NCI-H526 (cell line): ENCODE data around the gene TSSC4.

Experiments used
- DNase-seq, 2 experiments: peaks; one replicate each; lab custom pipeline; 2025; lab: John Stamatoyannopoulos, UW

The TSSC4 gene

DNA sequence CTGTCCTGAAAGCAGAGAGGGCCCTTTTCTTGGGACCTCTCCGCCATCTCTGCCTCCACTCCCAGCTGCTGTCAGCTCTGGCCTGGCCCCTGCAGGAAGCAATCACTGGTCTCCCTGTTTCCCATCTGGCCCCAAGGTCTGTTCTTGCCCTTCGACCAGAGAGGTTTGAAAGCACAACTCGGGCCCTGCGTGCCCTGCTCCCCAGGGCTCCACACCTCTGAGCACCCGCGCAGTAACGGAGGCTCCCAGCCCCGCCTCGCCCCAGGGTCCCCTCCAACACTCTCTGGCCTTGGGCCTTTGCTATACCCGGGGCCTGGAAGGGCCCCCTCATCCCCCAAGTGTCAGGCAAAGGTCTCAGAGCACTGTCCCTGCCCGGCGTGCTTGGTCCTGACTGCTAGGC, 31.2 kb upstream of the TSSC4 start:
- no peak for DNase-seq

DNA sequence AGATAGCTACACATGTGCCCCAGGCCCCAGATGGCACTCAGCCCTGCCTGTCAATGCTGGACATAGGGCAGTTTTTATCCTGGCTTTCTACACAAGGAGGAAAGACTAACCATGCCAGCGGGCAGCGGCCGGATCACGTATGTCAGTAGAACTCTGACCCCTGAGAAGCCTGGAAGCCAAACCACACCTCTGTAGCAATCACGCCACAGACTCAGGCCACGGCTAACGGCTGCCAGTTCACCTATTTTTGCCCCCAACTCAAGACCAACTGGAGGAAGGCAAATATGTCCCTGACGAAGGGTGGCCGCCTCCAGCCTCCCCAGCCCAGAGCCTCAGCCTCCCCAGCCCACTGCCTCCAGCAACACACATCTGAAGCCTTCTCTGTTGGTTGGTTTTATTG, 30.7 kb upstream of the TSSC4 start:
- no peak for DNase-seq

DNA sequence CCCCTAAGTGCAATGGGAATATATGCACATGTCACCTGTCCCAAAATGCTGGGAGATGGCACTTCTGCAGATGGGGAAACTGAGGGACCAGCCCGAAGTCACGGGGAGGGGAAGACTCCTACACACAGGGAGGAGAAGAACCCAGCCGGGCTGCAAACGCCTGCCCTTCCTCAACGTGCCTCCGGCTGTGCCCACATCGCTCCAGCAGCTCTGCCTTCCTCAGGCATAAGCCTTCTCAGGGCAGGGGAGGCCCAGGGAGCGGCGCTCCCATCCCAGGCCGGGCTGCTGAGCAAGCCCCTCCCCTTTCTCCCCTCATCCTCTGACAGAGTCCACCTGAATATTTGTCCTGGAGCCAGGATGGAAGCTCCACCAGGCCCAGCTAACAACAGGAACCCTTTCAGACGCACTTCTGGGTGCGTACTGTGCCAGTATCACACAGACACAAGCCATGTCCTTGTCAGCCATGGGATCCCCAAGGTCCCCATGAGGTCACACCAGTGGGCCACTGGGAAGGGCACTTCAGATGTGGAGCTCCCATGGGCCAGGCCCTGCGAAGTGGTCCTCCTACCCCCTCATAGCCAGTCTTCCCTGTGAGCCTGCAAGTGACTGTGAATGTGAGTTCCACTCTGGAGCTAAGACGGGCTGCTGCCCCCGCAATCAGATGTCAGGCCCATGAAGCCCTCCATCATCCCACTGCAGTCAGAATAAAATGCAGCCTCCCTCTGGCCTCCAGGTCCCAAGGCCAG, 25.9 kb upstream of the TSSC4 start:
- no peak for DNase-seq

DNA sequence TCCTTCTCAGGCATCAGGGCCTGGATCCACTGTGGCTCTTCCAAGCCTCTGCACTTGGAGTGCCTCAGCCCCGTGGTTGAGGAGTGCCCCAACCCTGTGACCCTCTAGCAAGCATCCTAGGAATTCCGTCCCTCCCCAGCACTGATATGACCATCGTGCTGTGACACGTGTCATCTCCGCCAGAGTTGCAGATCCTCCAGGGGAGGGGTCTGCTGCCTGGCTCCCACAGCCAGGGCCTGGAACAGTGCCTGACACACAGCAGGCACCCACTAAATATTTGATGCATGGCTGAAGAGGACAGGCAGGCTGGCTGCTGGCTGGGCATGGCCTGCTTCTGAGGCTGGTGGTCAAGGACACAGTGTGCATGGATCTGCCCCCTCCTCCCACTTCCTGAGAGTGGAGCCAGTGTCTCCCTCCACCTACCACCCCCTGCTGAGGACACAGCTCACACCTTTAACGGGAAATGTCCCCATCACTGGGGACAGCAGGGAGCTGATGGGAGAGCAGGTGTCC, 25.2 kb upstream of the TSSC4 start:
- DNase-seq, result no peak

DNA sequence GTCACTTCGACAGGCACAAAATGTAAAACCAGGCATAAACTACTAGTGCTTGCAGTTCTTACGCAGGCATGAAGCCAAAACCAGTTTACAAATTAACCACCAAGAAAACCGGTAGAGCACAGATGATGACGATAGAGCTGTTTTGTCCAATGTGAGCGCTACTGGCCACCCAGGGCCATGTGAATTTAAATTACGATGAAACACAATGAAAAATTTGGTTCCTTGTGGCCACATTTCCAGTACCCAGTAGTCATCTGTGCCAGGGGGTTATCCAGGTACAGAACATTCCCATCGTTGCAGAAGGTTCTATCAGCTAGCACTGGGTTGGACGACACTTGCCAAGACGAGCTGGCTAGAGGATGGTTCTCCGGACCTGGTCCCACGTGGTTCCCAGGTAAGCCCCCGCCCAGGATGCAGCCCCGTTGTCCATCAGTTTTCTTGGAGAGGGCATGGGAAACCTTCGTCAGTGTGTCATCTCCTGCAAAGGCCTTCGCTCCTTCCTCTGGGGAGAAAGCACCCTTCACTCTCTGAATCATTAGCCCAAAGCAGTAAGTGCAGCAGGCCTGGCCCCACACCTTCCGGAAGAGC, 24.5 kb upstream of the TSSC4 start:
- DNase-seq, result no peak

DNA sequence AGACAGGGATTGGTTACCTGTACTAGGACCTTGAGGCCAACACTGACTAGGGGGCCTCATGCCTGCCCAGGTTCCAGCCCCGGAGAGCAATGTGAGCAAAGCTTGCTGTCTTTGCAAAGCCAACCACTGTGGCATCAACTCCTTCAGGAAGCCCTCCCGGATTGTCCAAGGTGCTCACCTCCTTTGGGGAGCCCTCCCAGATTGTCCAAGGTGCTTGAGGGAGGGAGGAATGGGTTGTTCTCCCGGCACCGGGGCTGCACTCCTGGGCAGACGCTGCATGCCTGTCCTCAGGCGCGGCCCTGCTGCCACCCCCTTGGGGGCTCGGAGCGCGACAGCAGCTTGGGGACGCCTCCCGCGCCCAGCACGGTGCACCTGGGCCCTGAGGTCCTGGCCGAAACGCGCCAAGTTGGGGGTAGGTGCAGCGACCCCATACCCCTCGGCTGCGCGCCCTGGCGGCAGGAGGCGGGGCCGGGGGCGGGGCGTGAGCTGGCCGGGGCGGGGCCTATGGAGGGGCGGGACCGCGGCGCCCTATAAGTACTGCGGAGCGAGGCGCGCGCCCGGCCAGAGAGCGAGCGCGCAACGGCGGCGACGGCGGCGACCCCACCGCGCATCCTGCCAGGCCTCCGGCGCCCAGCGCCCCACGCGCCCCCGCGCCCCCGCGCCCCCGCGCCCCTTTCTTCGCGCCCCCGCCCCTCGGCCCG, 23.6 kb upstream of the TSSC4 start, which contains the start of gene CD81:
CD81 (plus strand) TSS at position 560 of the 701 bp plus-strand sequence. CDS start 240 bp downstream, outside the sequence.
- DNase-seq, result peak in 1 of 2 experiments; percentile 50

DNA sequence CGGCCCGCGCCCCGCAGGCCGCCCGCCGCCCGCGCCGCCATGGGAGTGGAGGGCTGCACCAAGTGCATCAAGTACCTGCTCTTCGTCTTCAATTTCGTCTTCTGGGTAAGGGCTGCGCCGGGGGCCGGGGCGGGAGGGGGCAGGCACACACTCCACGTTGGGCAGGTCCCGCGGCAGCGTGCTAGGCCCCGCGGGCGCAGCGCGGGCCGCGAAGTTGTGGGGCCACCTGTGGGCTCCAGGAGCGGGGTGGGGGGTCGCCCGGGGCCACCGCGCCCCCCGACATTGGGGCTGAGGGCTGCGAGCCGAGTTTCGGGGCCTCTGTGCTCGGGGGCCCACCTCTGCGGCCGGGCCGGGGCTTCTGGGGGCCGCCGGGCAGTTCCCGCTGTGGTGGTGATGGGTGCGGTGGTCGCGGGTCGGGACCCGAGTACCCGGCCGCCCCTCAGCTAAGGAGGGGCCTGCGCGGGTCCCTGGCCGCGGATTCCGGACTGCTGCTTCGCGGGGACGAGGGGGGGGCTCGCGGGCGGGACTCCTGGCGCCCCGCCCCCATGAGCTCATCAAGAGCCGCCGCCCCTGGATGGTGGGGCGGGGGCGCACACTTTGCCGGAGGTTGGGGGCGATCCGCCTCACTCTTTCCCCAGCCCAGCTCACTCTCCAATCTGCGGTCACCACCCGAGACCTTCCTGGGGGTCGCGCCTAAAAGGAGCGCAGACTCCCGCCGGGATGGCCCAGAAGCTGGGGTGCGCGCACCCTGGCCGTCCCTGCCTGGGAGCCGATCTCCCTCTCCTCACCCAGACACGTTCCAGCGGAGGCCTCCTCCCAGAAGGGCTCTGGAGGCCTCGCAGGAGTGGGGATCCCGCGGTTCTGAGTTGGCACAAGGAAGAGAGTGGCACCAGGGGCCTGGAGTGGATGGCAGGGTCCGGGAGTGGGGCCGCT, 22.8 kb upstream of the TSSC4 start:
- peak in 1 of 2 experiments; percentile 78 for DNase-seq

DNA sequence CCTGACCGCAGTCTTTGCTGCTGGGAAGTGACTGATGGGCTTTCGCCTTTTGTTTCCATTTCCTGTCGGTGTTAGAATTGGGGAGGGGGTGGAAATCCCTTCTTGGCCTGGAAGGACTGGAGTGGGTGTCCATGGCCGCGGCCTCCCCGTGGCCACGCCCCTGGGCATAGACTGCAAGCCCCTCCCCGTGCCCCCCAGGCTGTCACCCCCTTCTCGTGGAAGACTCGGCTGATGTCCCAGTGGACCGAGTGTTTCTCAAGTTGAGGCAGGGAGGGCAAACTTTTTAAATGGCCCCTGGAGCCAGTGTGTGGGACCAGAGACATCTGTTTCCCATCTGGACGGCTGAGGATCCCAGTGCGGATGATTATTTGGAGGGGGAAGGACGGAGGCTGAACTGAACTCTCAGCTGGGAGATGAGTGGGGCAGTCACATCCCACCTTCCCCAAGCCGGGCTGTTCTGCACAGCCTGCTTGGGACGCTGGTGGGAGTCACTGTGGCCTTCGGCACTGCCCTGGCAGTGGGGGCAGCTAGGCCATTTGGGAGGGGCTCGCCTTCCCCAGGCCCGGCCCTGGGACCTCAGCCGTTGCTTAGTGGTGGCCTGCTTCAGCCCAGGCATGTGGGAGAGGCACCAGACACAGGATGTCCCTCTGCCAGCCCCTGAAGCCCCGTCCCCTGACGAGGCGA, 21.9 kb upstream of the TSSC4 start:
- no peak for DNase-seq

DNA sequence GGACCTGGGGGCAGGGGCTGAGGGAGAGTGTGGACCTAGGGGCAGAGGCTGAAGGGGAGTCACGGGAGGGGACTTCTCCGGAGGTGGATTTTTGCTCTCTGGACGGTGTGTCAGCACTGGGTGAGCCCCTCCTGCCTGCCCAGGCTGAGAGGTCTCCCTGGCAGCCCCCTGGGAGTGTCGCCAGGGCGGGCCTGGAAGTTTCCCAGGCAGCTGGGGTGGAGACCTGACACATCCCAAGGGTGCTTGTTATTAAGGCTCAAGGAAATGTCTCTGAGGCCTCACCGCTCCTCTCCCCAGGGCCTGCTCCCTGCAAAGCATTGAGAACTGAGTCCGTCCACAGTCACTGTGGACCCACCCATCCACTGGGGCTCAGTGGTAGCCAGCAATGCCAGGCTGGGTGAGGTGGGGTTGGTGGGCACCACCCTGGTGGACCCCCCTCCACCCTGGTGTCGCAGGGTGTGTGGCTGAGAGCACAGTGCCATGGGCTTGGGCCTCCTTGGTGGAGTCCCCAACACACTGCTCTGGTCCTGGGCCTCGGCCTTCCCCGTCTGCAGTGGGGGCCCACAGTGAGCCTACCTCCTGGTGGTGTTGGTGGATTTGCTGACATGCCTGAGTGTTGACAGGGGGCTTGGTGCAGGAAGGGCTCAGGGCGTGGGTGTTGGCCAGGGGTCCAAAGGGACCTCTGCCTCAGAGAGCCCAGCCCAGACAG, 20.9 kb upstream of the TSSC4 start:
- DNase-seq, result no peak

DNA sequence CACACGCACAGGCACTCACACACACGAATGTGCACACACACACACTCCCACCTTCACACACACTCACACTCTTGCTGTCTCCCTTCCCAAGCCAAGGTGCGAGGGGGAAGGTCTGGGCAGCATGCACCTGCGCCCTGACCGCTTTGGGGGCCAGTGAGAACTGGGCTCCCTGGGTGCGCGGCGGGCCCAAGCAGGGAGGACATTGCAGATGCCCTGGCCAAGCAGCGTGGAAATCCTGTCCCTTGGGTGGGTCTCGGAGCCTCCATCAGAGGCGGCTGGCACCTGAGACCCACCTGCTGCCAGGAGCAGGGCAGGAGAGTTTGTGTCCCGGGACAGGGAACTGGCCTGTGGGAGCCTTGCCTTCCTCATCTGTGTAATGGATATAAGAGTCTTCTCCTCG, 20.2 kb upstream of the TSSC4 start:
- DNase-seq, result no peak

DNA sequence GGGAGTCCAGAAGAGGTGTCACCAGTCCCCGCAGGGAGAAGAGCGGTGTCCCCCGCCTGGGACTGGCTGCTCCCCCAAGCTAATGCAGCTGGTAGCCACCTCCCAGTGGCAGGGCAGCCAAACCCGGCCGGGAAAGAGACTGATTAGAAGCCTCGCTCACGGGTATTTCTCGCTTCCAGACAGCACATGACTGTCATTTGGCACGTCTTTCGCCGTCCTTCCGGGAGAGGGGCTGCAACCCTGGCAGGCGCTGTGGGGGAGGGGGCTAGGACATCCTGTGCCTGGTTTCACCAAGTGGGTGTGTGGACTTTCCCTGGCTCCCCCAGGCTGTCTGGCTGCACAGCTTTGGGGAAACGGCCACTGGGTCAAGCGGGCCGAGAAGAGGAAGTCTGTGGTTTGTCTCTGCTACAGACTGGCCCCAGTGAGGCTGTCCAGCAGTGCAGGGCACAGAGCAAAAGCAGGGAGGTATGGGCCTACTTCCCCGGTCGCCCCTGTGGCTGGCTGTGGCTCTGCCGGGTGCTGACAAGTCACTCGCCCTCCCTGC, 19.7 kb upstream of the TSSC4 start:
- no peak for DNase-seq

DNA sequence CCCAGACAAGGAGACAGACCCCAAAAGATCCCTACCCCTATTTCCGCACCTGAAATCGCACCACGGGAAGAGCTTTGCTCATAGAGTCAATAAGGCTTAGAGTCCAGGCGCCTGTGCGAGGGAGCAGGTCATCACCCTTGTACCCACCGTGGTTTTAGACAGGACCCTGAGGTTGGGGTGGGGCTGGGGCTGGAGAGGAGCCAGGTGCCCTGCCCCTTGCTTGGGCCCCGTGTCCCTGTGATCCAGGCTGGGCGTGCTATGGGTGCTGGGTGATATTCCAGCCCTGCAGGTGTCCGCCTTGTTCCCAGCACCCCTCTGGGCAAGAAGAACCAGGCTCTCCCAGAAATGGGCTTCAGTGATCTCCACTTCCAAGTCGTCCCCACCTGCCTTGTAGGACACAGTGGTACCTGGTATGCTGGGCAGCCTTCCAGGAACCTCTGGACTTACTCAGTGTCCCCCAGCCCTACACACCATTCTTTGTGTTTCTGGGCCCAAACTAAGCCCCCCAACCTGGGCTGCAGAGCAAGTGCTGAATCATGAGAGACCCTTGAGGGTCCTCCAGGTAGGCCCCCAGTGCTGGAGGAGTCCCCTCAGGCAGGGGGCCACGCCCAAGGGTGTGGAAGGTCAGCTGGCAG, 18.9 kb upstream of the TSSC4 start:
- DNase-seq, result no peak

DNA sequence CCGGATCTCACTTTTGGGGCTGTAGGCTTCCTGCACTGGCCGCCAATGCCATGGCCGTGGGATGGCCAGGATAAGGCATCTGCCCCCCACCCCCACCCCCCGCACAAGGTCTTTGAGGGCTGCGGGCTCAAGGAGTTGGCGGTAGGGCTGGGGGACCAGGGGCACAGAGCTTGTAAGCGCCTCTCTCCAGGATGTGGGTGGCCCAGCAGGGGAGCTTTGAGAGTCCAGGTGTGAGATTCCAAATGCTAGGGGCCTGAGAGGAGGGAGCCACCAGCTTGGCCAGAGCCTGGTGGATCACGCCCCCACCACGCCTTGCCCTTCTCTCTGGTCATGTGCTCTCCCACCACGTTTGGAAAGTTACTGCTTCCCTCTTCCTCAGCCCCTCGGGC, 18.4 kb upstream of the TSSC4 start:
- no peak for DNase-seq

DNA sequence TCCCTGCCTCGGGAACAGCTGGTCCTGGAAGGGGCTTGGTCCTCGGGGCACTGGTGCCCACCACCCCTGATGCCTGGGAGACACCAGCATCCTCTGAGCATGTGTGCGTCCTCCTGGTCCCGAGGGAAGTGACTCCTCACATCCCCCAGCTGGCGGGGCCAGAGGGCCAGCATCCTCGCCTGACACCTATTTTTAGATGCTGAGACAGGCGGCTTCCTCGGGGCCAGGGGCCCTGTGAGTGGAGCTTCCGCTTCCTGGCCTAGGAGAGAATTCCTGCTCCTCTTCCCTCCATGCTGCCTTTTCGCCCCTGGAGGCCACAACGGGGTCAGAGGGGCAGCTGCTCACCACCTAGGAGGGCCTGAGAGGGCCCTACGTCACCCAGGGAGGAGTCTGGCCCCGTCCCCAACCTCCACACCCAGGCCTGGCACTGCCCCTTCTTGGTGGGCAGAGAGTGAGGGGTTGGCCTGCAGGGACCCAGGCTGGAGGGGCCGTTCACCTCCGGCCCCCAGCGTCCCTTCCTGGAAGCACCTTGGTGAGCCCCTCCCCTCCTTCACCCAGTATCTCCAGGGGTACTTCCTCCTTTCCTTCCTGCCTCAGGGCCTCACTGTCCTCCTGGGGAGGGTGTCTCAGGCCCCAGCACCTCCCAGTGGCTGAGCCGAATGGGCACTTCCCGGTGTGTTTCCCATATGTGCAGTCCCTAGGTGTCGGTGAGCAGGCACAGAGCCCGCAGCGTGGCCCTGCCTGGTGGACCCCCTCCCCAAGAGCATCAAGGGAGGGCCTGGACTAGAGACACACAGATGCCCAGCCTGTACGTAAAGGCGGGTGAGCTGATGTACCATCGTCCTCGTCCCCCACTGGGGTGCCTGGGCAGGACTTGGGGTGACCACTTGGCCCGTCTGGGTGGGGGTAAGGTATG, 17.4 kb upstream of the TSSC4 start:
- DNase-seq, result peak; percentile 53 to 81

DNA sequence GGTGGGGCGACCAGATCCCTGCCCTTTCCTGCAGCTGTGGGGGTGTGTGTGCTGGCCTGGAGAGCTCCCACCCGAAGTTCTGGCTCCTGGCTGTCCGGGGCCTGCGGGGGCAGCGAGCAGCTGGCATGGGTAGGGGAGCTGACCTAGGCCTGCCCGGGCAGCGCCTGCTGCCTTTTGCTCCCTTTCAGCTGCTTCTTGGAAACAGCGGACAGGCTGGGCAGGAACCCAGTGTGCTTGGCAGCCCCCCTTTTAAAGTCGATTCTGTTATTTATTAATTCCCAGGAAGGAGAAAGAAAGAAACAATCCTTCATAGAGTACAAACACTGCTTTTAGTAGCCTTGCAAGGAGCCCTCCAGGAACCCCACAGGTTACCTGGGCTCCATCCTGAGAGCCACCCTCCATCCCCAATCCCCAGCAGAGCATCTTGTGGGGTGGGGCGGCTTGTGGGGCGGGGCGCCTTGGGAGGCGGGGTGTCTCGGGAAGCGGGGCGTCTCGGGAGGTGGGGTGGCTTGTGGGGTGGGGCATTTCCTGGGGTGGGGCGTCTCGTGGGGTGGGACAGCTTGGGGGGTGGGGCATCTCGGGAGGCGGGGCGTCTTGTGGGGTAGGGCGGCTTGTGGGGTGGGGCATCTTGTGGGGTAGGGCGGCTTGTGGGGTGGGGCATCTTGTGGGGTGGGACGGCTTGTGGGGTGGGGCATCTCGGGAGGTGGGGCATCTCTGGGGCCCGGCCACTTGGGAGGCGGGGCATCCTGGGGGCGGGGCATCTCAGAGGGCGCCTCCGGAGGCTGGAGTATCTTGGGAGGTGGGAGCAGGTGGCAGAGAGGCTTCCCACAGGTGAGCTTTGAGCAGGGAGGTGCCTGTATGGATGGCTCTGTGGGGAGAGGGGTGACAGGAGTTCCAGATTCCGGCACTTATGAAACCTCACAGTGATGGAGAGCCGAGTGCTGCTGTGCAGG, 16.4 kb upstream of the TSSC4 start:
- DNase-seq, result peak; percentile 54 to 87

DNA sequence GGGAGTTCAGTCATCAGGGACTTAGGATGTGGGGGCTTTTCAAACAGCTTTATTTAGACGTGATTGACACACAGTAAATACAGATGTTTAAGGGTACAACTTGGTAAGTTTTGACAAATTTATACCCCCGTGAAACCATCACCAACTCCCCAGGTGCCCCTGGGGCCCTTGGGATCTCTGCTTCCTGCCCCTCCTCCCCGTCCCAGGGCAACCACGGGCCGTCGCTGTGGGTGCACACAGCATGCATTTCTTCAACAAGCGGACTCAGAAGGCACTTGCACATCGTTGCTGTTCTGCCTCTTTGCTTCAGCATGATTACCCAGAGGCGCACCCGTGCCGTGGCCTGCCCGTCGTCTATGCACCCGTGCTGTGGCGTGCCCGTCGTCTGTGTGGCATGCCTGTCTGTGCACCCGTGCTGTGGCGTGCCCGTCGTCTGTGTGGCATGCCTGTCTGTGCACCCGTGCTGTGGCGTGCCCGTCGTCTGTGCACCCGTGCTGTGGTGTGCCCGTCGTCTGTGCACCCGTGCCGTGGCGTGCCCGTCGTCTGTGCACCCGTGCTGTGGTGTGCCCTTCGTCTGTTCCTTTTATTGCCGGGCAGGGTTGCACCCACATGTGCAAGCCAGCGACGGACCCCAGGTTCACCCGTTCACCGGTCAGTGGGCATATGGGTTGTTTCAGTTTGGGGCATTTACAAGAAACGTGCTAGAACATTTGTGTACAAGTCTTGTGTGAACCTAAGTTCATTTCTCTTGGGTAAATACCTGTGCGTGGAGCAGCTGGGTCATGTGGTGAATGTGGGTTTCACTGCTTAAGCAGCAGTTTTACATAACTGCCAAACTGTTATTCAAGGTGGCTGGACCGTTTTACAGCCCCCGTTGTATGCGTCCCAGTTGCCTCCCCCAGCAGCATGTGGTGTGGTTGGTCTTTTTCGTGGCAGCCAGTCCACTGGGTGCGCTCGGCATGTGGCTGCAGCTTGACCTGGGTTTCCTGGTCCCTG, 15.1 kb upstream of the TSSC4 start:
- peak; percentile 97 for DNase-seq
